Suppressor macrophage treated with lipopolysaccharide for 1 hour (primary cell): Measurements from ENCODE around the gene CCDC124.
"Not testable (repeated sequence)": the region's sequence is repeated elsewhere in the genome, so short reads cannot be mapped to it uniquely, and the experiment has no call there.

Source experiments
- DNase-seq, 3 donors: peaks; one replicate each; pipeline ENCODE4 v3.0.0-alpha.2; 2020 to 2022

Gene CCDC124

GRCh38 chr19:17957149-17957849 lies 24.5 kb downstream of the CCDC124 start:
- DNase-seq = no peak

- no peak for DNase-seq
Observed at GRCh38 chr19:17957885-17958284, 25.1 kb downstream of the CCDC124 start.

- no peak for DNase-seq
Observed at GRCh38 chr19:17963936-17964691, 31.3 kb downstream of the CCDC124 start.

GRCh38 chr19:17965370-17966128 lies 32.7 kb downstream of the CCDC124 start:
- no peak for DNase-seq

- DNase-seq = no peak
Observed at GRCh38 chr19:17966129-17966483, 33.3 kb downstream of the CCDC124 start.

- DNase-seq = no peak
Observed at GRCh38 chr19:17966550-17967256, 33.9 kb downstream of the CCDC124 start, which contains the start of gene KCNN1. Gene KCNN1 (plus strand): TSS chr19:17967107. CDS start chr19:17973889, 6,782 bp downstream.

GRCh38 chr19:17967257-17968051 lies 34.6 kb downstream of the CCDC124 start:
- DNase-seq = no peak

GRCh38 chr19:17968362-17968761 lies 35.5 kb downstream of the CCDC124 start:
- DNase-seq = no peak

- DNase-seq = no peak
Observed at GRCh38 chr19:17969096-17969792, 36.4 kb downstream of the CCDC124 start.

DNA sequence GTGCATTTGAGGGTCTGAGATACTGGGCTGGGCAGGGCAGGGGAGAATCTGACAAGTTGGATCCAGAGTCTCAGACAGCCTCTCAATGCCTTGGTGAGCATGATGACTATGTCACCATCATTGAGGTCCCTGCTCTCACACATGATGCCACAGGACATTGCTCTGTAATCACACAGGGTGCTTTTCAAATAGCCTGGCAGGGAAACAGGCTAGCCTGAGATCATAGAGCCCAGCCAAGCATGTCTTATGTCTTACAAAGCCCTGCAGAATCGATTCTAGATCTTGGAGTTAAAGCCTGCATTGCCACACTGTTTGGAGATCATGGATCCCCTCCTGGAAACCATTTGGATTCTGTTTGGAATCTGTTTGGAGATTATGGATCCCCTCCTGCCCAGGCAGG lies 39.4 kb downstream of the CCDC124 start:
- DNase-seq = no peak

GRCh38 chr19:17973759-17974158 lies 40.9 kb downstream of the CCDC124 start:
- no peak for DNase-seq

GRCh38 chr19:17974551-17974950 lies 41.7 kb downstream of the CCDC124 start:
- DNase-seq = no peak

GRCh38 chr19:17975032-17975431 lies 42.2 kb downstream of the CCDC124 start:
- DNase-seq = no peak

DNA sequence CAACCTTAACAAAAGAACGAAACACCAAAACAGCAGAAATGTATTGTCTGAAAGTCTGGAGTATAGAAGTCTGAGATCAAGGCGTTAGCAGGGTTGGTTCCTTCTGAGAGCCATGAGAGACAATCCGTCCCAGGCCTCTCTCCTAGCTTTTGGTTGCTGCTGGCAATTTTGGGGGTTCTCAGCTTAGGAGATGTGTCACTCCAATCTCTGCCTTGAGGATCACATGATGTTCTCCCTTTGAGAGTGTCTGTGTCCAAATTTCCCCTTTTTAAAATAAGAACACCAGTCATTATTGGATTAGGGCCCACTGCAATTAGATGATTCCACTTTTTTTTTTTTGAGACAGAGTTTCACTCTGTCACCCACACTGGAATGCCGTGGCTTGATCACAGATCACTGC lies 44.2 kb downstream of the CCDC124 start:
- DNase-seq = peak; percentile 77 to 85 (median 83)

DNA sequence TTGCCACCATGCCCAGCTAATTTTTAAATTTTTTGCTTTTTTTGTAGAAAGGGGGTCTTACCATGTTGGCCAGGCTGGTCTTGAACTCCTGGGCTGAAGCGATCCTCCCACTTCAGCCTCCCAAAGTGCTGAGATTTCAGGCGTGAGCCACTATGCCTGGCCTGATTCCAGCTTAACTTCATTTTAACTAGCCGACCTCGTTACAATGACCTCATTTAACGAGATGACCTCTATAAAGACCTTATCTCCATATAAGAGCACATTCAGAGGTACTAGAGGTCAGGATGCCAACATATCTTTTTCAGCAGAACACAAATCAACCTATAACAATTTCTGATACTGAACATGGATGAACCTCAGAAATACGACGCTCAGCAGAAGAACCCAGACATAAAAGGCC lies 44.7 kb downstream of the CCDC124 start:
- DNase-seq = no peak

DNA sequence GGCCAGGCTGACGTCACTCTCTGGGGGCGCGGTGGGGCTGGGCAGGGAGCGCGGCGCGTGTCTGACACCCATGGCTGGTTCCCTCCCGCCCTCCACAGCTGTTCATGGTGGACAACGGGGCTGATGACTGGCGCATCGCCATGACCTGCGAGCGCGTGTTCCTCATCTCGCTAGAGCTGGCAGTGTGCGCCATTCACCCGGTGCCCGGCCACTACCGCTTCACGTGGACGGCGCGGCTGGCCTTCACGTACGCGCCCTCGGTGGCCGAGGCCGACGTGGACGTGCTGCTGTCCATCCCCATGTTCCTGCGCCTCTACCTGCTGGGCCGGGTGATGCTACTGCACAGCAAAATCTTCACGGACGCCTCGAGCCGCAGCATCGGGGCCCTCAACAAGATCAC lies 48.8 kb downstream of the CCDC124 start:
- no peak for DNase-seq

DNA sequence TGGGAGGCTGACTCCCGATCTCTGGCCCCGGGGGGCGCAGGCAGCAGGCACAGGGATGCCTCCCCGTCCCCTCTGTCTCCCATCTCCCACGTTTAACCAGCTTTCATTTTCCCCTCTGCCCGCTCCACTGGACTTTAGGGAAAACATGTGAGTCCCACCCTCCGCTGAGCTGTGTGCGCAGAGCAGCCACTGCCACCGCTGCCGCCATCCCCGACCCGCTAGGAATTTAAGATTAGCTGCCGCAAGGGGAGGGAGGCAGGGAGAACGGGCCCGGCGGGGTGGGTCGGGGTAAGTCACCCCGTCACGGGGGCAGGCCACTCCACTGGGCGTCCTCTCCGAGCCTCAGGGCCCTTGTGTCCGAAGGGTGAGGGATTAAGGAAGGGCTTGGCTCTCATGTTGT lies 49.6 kb downstream of the CCDC124 start:
- DNase-seq = no peak

GRCh38 chr19:17985037-17985818 lies 52.4 kb downstream of the CCDC124 start:
- no peak for DNase-seq

- DNase-seq = not testable (repeated sequence)
Observed at GRCh38 chr19:17986569-17986968, 53.8 kb downstream of the CCDC124 start.

GRCh38 chr19:17988161-17988560 lies 55.3 kb downstream of the CCDC124 start:
- DNase-seq = no peak
